CD4-positive, alpha-beta T cell treated with Interleukin-10 for 1 hour (primary cell): ENCODE measurements around the gene ESRRB.

Experiments used
- DNase-seq: peaks from one replicate; pipeline ENCODE4 v3.0.0-alpha.2; 2020

The ESRRB gene

DNA sequence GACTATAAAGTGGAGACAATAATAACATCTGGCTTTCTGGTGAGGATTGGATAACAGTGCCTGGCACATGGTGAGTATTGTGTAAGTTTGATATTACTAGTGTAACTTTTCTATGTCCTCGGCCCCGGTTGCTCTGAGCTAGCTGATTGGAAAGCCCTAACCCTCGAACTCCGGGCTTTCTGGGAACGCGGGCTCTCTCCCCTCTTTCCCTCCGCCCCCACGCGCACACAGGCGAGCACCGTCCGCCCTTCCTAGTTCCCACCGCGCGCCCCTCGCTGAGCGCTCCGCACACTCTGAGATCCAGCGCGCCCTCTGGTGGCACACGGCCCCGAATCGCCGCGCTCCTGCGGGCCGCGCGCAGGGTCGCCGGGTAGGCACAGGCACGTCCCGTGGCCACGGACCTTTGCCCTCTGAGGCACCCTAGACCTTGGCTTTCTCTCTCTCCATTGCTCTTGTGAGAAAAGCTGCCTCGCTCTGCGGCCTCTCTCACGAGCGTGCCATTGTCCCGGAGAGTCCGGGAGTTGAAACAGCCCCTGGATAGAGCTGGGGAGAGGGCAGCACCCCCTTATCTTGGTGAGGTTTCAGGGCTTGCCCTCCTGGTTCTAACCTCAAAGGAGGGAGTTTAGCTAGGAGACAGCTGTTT, 23.2 kb upstream of the ESRRB start:
- DNase-seq, result peak; percentile 29

DNA sequence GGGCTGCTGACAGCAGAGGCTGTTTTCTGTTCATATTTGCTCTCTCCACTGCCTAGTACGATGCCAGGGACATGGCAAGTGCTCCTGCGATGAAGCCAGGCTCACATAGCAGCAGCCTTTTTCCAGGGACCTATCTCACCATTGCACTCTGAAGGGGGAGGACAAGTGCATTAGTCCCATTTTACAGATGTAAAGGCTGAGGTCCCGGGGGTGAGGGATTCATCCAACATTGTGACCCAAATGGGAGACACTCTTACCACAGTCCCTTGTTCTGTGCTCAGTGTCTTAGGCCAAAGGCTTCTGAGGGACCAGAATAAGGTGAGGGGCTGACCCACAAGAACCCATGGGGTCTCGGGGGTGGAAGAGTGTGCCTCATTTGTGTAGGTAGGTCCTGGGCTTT, 21.6 kb upstream of the ESRRB start:
- no peak for DNase-seq

DNA sequence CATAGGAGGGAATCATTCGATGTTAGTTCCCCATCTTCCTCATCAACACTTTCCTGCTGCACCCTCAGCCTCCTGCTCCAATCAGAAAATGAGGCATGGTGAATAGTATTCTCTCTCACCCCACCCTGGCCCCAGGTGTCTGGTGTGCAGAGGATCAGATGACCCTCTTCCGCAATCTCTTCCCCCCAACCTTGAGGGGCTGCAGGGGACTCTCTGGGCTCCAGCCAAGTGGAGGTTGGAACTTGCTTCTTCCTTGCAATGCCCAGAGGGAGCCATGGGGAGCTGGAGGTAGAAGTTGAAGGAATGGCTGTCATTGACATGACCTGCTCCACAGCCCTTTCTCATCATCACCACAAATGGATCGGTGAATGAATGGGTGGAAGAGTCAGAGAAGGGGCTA, 20.2 kb upstream of the ESRRB start:
- DNase-seq, result no peak

DNA sequence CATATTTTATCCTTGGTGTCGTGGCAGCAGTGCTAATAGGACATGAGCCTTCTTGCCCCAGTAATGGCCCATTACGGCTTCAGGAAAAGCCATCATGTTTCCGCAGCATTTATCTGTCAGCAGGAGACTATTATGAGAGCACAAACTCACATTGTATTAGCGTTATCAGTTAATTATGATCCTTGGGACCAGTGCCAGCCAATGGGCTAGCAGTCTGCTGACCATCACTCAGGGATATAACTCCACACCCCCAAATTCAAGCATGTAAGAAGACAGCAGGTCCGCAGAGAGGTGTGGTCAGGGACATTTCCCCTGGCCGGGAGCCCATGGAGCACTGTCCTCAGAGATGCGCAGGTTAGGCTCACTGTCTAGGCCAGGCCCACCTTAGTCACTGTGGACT, 4.9 kb upstream of the ESRRB start:
- DNase-seq, result no peak

DNA sequence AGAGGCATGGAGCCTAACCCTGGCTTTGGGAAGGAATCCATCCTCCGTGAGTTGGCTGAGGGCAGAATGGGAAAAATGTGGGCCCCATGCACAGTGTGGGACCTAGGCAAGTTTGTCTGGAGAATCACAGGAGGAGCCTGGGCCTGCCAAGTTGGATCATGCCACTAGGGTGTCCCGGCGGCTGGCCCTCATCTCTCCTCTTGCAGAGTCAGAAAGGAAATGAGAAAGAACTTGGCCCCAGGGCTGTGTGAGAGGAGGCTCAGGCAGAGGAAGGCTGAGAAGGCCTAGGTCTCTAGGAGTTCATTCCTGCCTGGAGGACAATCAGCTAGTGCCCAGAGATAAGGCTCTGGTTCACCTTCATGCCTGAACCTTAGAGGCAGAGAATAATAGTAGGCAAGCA, 2.5 kb upstream of the ESRRB start:
- DNase-seq, result no peak

DNA sequence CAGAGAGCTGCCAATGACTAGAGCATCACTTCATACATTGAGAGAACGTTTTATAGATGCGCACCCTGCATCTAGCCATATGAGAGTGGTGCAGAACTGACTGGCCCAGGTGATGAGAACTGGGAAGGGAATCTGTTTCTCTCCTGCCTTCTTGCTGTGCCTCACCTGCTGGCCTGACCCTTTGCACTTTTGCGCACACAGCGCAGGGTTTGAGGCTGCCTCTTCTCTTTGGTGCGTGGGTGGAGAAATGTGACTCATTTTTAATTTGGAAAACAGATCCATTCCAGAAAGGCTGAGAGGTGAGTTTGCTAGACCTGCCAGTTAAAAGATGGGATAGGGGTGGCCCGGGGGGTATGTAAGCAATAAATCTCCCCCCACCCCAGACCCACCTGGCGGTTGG, 453 bp upstream of the ESRRB start:
- no peak for DNase-seq

DNA sequence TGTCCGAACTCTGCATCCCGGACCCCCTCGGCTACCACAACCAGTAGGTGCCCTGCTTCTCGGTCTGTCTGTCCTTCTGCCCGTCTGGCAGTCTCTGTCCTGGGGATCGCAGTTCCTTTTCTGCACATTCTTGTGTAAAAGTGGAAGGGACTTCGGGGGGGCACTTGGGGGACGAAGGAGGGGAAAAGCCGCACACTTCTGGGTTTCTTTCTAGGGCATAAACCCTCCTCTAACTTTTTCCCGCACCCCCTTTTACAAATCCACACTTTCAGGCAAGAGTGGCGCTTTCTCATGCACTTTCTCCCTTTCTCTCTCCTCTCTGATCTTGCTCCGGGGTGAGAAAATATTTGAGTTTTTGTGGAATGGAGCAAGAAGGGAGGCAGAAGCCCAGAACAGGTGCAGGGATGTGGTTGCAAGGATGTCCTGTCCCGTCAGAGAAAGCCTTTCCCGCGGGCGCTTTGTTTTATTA, 506 bp downstream of the ESRRB start:
- no peak for DNase-seq

DNA sequence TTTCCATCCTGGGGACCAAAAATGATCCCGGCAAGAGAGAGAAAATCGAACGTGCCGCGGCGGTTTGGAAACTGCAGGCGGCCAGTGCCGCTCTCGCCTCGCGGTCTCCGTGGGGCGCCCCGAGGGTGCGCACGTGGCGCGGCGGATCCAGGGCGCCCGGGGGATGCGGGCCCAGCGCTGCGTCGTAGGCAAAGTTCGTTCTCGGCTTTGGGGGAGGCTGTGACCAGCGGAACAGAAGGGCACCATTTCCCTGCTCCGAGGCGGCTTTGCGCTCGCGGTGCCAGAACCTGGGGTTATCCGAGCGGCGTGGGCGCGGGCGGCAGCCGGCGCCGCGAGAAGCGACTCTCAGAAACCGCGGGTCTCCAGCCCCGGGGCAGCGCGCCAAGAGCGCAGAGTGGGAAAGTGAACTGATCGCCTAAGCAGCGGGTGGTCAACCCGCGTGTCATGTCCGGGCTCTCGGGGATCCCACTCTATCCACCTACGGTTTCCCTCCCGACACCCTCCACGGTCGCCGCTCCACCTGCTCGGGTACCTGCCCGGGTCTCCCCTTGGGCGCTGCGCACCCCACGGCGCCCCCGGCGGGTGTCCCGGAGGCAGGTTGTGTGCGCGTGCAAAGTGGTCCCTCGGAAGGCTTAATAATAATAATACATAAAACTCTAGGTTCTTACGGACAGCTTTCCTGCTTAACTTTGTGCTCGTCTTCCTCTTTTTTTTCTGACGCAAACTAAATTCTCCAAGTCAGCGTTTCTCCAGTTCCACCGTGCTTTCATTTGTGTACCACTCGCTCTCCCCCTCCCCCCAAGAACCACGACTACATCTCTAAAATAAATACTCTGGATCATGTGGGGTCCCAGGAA, 1.2 kb downstream of the ESRRB start:
- DNase-seq, result no peak

DNA sequence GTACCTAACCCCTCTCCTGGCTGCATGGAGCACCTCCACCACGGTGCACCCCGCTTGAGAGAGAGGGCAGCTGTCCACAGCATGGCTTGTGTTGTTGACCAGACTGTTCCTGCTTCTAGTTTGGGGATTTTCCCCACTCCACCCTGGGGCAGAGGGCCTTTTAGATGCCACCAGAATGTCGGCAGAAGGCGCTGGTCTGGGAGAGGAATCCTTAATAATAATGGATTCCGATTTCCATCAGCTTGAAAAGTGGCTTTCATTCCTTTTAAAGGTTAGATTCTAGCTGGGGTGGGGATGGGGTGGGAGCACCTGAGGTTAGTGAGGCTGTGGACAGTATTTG, 1.8 kb downstream of the ESRRB start:
- DNase-seq, result no peak

DNA sequence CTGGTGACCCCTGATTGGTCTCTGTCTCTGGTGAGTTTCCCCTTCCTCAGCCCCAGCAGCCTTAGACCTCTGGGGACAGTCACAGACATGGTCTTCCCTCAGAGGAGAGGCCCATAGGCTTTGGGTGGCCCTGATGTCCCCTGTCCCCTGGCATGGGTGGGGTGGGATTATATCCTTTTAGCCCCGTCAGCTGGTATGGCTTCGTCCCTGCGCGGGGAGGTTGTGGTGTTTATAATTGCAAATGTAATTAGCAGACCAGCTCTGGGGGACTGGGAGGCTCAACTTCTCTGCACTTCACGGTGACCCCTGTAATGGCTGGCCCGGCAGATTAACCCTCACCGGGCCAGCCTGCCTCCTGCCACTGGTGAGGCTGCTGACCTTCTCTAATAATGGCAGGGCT, 5.1 kb downstream of the ESRRB start:
- no peak for DNase-seq

DNA sequence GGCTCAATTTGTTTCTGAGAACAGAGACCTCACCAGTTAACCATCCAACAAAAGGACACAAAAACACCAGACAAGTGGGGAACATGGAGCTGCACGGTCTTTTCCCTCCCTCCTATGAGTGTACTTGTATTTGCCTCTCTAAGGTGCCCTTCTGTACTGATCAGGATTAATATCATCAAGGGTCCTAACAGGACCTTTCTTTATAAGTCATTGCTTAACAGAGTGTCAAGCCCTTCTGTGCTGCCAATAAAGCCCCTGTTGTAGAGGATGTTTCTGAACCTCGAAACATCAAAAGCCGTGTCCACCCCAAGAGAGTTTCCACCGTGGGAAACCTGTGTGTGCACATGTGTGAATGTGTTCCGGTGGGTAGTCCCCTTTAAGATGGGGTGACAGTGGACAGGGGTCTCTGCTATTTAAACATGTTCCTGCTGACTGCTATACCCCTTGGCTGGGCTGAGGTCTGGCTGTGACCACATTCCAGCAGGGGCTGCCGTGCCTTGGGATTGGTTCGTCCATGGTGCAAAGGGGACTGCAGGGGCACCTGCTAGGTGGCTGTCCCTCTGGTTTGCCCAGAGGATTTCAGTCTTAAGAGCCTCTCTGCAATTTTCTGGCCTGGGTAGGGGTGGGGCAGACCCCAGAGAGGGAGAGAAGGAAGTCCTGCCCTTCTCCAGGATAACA, 6.0 kb downstream of the ESRRB start:
- DNase-seq, result no peak

DNA sequence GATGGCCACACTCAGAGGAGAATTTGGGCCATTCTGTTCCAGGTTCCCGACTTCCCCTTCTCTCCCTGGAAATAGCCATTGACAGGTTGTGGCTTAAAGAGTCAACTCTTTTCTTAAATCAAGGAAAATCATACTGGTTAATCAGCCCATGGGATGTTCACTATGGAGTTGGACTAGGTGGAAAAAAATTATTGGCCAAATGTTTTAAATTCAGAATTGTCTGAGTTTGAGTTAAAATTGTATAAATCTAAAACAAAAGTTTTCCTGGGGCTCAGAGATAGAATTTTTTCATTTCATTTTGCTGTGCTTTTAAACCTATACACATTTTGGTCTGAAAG, 6.5 kb downstream of the ESRRB start:
- no peak for DNase-seq

DNA sequence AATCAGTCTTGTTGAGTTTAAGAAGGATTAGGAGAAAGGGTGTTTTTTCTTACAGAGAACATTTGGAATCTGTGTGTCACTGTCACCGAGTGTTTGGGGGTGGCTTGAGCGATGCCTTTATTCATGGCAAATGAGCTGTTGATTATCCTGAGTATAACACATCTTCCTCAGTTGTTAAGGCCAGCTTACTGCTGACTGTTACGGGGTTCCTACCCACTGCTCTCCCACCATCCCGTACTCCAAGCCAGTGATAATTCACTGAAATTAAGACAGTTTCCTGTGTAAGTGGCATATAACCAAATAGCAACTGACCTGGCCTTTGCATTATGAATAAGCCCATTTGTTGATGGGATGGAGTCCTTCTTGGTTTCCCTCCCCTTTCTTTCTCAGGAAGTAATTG, 9.5 kb downstream of the ESRRB start:
- DNase-seq, result no peak

DNA sequence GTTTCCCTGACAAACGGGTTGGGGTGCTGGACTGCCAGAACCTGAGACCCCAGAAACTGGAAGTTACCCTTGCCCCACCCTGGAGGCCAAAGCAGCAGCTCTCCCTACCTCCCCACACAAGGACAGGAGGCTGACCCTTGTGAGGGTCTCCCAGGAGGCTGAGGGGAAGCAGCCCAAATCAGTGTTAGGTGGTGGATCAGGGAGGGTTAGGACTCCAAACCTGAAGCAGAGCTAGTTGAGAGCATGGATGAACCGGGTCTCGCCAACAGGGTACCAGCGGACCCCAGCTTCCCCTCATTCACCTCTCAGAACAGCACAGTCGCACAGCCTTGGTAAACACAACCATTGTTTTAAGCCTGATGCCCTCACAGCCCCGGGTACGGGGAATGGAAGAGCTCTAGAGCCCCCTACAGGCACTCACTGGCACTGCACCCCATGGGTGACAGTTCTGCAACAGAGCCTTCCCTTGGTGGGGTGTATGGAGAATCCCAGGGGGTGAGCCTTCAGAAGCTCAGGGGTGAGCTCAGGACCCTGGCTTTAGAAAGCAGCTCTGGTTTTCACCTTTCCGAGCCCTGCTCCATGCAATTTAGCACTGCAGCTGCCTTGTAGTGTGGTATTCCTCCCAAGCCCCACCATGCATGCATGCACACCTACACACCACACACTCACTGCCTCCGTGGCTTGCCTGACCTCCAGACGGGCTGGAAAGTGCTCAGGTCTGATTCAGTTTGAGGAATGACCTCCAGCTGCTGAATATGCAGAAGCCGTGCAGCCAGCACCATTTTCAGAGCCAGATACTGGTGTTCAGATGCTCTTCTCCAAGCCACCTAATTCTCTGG, 11.2 kb downstream of the ESRRB start:
- DNase-seq, result peak; percentile 48

DNA sequence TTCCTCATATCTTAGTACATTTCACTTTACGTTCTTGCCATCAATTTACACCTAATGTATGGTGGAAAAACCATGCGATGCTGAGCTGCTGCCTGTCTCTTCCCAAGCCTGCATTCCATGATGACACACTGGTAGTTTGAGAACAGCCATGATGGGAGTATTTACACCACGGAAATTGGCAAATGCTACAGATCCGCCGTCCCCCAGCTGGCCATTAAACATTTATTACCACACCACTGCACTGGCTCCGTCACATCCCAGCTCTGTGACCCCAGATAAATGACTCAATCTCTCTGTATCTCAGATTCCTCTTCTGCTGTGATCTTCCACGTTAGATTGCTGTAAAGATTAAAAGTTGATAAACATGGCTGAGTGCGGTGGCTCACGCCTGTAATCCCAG, 13.9 kb downstream of the ESRRB start:
- no peak for DNase-seq

DNA sequence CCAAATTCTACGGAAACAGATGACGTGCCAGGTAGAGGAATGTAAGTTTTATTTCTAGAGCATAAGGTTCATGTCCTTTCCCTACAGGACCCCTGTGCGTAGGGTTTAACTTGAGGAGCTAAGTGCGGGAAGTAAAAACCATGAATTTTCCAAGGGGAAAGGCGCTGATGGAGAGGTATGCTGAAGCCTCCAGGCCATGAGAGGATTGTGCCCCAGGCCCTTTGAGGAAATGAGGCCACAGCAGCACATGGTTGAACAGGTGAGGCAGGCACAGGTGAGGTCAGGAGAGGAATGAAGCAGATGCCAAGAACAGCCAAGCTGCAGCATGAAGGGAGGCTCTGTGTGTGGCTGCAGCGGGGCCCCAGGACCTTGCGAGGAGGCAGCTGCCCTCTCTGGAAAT, 14.7 kb downstream of the ESRRB start:
- no peak for DNase-seq

DNA sequence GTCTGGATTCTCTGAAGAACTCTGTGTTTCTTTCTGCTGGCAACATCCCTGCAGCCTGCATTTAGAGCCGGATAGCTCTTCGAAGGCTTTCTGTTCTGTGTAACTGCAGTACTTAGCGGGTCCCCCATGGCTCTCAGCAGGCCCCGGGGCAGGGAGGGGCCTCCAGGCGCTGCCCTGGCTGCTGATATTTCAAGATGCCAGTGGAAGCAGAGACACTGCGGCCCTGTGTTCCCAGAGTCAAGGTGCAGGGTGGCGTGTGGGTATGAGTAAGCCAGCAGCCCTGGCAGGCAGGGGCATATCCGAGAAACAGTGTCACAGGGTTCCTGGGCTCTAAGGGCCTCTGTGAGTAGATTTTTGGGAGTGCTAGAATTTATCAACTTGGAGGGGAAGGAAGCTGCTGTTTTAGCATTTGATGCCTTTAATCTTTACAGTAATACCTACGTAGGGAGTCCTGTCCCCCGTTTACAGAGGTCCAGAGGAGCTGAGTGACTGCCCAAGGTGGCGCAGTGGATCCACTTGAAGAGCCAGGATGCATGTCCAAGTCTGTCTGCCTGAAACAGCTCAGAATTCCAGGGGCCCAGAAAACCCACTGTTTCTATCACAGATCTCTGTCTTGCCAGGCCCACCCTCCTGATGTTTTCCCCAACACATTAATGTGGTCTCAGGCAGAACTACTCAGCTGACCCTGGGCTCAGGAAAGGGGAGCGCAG, 16.2 kb downstream of the ESRRB start:
- DNase-seq, result no peak

DNA sequence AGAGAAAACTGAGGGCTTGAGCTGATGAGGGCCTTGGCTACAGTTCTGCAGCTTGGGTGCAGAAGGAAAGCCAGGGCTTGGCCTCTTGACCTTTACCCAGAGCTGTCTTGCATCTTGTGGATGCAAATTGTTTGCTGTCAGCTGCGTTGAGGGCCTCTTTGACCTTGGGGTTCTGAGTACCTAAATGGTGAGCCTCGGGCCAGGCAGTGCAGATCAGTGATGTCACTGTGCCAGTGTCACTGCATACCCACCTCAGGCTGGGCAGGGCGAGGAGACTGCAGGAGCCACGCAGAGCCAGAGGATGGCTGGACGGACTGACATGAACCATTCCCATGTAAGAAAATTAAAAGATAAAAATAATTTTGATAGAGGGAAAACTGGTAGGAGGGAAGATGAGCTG, 18.6 kb downstream of the ESRRB start:
- no peak for DNase-seq

DNA sequence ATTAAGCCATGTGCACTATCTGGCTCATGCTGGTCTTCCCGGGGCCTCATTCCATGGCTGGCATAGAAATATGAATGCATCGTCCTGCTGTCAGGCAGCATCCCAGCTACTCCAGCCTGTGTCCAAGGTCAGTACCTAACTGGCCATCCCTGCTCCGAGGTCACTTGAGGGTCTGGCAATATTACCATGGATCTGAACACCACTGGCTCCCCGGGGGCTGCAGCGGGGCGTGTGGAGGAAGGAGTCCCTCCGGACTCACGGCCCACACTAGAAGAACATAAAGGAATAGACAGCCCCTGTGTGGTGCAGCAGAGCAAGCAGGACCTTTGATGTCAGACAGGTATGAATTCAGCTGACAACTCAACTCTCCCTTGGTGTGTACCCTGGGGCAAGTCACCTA, 19.2 kb downstream of the ESRRB start:
- DNase-seq, result no peak

DNA sequence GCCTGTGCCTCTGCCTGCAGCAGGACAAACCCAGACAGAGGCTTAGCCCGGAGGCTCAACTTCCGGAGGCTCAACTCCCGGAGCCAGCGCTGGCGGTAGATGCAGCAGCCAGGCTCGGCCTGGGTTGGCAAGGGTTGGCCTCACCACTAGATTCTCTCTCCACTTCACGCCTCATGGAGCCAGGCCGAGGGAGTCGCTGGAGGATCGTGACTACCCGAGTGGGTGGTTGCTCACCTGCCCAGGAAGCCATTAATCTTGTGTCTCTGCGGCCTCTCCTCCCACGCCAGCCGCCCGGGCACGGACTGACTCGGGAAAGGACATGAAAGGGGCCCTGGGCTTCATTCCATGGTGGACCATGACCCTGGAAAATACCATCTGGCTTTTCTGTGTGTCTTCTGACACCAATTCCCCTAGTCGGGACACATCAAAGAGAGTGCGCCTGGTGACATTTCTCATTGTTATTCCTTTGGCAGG, 20.8 kb downstream of the ESRRB start:
- no peak for DNase-seq

DNA sequence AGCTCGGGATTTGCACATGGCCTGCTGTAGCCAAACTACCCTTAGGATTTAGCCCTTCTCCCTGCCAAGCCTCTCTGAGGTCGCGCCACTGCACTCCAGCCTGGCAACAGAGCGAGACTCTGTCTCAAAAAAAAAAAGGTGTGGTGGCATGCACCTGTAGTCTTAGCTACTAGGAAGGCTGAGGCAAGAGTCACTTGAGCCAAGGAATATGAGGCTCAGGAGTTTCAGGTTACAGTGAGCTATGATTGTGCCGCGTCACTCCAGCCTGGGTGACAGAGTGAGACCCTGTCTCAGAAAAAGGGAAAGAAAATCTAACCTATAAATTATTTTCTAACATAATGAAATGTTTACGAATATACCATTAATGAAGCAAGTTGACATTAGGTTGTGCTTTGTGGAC, 29.7 kb downstream of the ESRRB start:
- DNase-seq, result no peak

DNA sequence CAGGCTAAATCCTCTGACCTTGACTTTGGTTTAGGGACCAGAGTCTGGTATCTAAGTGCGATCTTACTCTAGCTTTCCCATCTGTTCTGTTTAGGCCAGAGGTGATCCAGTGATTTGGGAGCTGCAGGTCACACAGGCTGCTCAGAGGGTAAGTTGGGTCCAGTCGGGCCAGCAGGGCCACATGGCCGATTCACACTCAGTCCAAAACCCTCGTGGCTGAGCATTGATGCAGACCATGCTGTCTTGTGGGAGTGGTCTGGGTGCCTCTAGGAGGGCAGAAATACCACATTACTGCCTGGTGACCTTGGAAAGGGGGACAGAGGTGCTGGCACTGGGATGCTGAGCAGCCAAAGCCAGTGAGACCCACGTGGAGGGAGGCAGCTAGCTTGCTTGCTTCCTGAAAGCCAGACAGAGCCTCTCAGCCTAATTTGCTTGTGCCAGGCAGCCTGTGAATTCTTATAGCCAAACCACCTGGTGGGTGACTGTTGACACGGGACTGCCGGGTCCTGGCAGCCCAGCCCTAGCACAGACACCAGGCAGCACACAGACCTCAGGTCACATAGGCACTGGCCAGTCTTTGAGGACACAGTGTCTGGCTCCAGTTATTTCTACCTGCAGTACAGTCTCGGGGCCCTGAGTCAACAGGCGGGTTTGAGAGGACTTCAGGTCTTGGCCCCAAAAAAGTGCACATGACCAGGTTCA, 31.7 kb downstream of the ESRRB start:
- DNase-seq, result no peak
